SHP77 (cell line): ENCODE measurements around the gene TSPAN15.

Source experiments
- DNase-seq, 2 experiments: peaks; one replicate each; lab custom pipeline; 2025; lab: John Stamatoyannopoulos, UW

Gene TSPAN15

GRCh38 chr10:69466158-69466490 lies 14.9 kb downstream of the TSPAN15 start:
- no peak for DNase-seq

GRCh38 chr10:69466689-69467088 lies 15.4 kb downstream of the TSPAN15 start:
- no peak for DNase-seq

- DNase-seq, result no peak
Measured at GRCh38 chr10:69467928-69468750, 16.9 kb downstream of the TSPAN15 start.

- DNase-seq, result no peak
Measured at GRCh38 chr10:69468751-69469089, 17.5 kb downstream of the TSPAN15 start.

GRCh38 chr10:69469976-69470375 lies 18.7 kb downstream of the TSPAN15 start:
- DNase-seq, result no peak

GRCh38 chr10:69470463-69471384 lies 19.5 kb downstream of the TSPAN15 start:
- DNase-seq, result no peak

- DNase-seq, result no peak
Measured at GRCh38 chr10:69472142-69472541, 20.9 kb downstream of the TSPAN15 start.

- DNase-seq, result no peak
Measured at GRCh38 chr10:69472544-69472943, 21.3 kb downstream of the TSPAN15 start.

GRCh38 chr10:69473304-69473990 lies 22.2 kb downstream of the TSPAN15 start:
- DNase-seq, result no peak

GRCh38 chr10:69474742-69475432 lies 23.6 kb downstream of the TSPAN15 start:
- DNase-seq, result no peak

- DNase-seq, result no peak
Measured at GRCh38 chr10:69475433-69475830, 24.2 kb downstream of the TSPAN15 start.

- peak in 1 of 2 experiments; percentile 36 for DNase-seq
Measured at GRCh38 chr10:69477968-69478597, 26.8 kb downstream of the TSPAN15 start.

- DNase-seq, result peak; percentile 62 to 74
Measured at GRCh38 chr10:69479240-69480067, 28.2 kb downstream of the TSPAN15 start.

GRCh38 chr10:69480068-69480412 lies 28.8 kb downstream of the TSPAN15 start:
- DNase-seq, result no peak

- DNase-seq, result no peak
Measured at GRCh38 chr10:69481305-69481704, 30.0 kb downstream of the TSPAN15 start.

- no peak for DNase-seq
Measured at GRCh38 chr10:69481811-69482524, 30.7 kb downstream of the TSPAN15 start.

- DNase-seq, result no peak
Measured at GRCh38 chr10:69483963-69484362, 32.7 kb downstream of the TSPAN15 start.

- no peak for DNase-seq
Measured at GRCh38 chr10:69484736-69485135, 33.5 kb downstream of the TSPAN15 start.

- DNase-seq, result no peak
Measured at GRCh38 chr10:69486922-69487730, 35.9 kb downstream of the TSPAN15 start.
